ENCODE results near the gene KRT24.

KRT24 gene

GRCh38 chr17:40717776-40718175, 14.2 kb upstream of the KRT24 start:
- TF ChIP-seq CTCF (IDR thresholded peaks at IDR 0.05; ENCODE audit: low read depth, low read length, missing control alignments): no peak
- DNase-seq (ENCODE audit: low read depth): no peak
- no peak overlapping the region for H3K4me3 ChIP-seq (ENCODE audit: low read depth, low read length)

- no peak for DNase-seq (ENCODE audit: low read depth)
Observed at GRCh38 chr17:40714473-40714872, 10.9 kb upstream of the KRT24 start.

GRCh38 chr17:40707745-40708144, 4.2 kb upstream of the KRT24 start:
- no peak for DNase-seq (ENCODE audit: low read depth)

More at GRCh38 chr17:40714473-40714872, 10.9 kb upstream of the KRT24 start:
- no peak overlapping the region for H3K4me3 ChIP-seq (ENCODE audit: low read depth, low read length)
- peak; percentile 4 for TF ChIP-seq CTCF (IDR thresholded peaks at IDR 0.05; ENCODE audit: low read depth, low read length, missing control alignments)

GRCh38 chr17:40705584-40705983, 2.0 kb upstream of the KRT24 start:
- no peak for DNase-seq (ENCODE audit: low read depth)
- no peak for TF ChIP-seq CTCF (IDR thresholded peaks at IDR 0.05; ENCODE audit: low read depth, low read length, missing control alignments)

More at GRCh38 chr17:40707745-40708144, 4.2 kb upstream of the KRT24 start:
- no peak for TF ChIP-seq CTCF (IDR thresholded peaks at IDR 0.05; ENCODE audit: low read depth, low read length, missing control alignments)
- H3K4me3 ChIP-seq (ENCODE audit: low read depth, low read length): no peak overlapping the region

GRCh38 chr17:40702271-40702670, 1.3 kb downstream of the KRT24 start:
- no peak for DNase-seq (ENCODE audit: low read depth)
- no peak overlapping the region for H3K4me3 ChIP-seq (ENCODE audit: low read depth, low read length)
- TF ChIP-seq CTCF (IDR thresholded peaks at IDR 0.05; ENCODE audit: low read depth, low read length, missing control alignments): no peak

More at GRCh38 chr17:40705584-40705983, 2.0 kb upstream of the KRT24 start:
- no peak overlapping the region for H3K4me3 ChIP-seq (ENCODE audit: low read depth, low read length)

- DNase-seq (ENCODE audit: low read depth): no peak
- no peak for TF ChIP-seq CTCF (IDR thresholded peaks at IDR 0.05; ENCODE audit: low read depth, low read length, missing control alignments)
- H3K4me3 ChIP-seq (ENCODE audit: low read depth, low read length): no peak overlapping the region
Observed at GRCh38 chr17:40699853-40700252, 3.7 kb downstream of the KRT24 start.

GRCh38 chr17:40699371-40699770, 4.2 kb downstream of the KRT24 start:
- H3K4me3 ChIP-seq (ENCODE audit: low read depth, low read length): no peak overlapping the region
- TF ChIP-seq CTCF (IDR thresholded peaks at IDR 0.05; ENCODE audit: low read depth, low read length, missing control alignments): no peak
- DNase-seq (ENCODE audit: low read depth): no peak
